HG03442 (cell line): Measurements from ENCODE around the gene CACNB2.

Experiments used
- ATAC-seq: cut with Tn5 transposase; IDR thresholded peaks from one replicate; pipeline ENCODE4 v1.9.1; 2021; ENCODE audit warnings: mild to moderate bottlenecking, moderate library complexity; ENCODE audit not compliant: unreplicated experiment

CACNB2 gene

GRCh38 chr10:18224626-18225445, 84.6 kb downstream of the CACNB2 start:
- no peak for ATAC-seq

DNA sequence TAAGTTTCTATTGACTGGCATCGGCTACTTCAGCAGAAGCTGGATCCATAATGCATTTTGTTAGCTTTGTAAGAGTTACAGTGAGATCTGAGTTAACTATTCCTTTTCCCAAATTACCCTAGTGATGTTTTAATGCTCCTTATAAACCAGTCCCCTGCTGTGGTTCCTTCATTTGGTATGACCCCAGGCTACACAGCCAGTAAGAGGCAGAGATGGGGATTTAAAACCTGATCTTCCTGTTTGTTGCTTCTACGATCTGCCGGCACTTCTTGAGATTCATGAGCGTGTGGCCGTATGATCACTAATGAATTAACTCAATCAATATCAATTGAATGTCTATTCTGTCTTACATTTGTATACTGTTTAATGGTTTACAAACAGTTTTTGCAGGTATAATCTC, 86.1 kb downstream of the CACNB2 start:
- ATAC-seq: no peak

DNA sequence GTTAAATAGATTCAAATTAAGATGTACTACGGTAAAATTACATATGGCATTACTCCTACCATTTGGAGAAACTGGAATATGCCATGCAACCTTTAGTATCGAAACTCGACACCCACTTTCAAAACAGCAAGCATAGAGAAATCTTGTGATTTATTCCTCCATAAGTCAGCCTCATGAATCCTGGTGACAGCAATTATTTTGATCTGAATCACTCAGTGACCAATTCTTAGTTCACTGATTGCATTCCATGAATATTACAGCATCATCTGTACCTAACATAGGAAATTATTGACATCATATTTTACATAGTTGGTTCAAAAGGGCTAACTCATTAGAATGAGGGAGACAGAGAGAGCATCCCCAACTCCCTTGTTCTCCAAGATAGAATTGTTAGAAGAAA, 89.6 kb downstream of the CACNB2 start:
- no peak for ATAC-seq

GRCh38 chr10:18230794-18231193, 90.6 kb downstream of the CACNB2 start:
- ATAC-seq: no peak

- no peak for ATAC-seq
Observed at GRCh38 chr10:18231480-18231879, 91.3 kb downstream of the CACNB2 start.

DNA sequence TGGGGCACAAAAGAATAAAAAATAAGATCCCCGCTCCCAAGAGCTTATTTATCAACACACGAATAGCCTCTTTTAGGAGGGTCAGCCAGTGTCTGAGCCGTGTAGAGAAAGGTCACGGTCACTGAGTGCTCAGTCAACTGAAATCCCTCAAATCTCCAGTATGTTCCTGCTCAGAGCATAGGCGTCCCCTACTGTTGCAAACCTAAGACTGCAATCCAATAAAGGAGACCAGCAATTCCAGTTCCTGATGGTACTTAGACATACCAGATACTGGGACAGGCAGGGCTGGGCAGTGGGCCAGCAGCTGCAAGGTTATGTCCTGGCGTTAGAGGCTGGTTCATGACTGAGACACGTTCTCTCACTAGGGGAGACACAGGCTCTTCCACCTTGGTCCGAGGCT, 93.6 kb downstream of the CACNB2 start:
- no peak for ATAC-seq

GRCh38 chr10:18235477-18235876, 95.3 kb downstream of the CACNB2 start:
- ATAC-seq: no peak

- no peak for ATAC-seq
Observed at GRCh38 chr10:18236756-18237155, 96.5 kb downstream of the CACNB2 start.

GRCh38 chr10:18238870-18239485, 98.8 kb downstream of the CACNB2 start:
- ATAC-seq: no peak

- ATAC-seq: no peak
Observed at GRCh38 chr10:18240185-18240882, 100.1 kb downstream of the CACNB2 start.

GRCh38 chr10:18246967-18247366, 106.7 kb downstream of the CACNB2 start:
- no peak for ATAC-seq

GRCh38 chr10:18252086-18252485, 111.9 kb downstream of the CACNB2 start:
- ATAC-seq: no peak

GRCh38 chr10:18254086-18254485, 113.9 kb downstream of the CACNB2 start:
- ATAC-seq: no peak

DNA sequence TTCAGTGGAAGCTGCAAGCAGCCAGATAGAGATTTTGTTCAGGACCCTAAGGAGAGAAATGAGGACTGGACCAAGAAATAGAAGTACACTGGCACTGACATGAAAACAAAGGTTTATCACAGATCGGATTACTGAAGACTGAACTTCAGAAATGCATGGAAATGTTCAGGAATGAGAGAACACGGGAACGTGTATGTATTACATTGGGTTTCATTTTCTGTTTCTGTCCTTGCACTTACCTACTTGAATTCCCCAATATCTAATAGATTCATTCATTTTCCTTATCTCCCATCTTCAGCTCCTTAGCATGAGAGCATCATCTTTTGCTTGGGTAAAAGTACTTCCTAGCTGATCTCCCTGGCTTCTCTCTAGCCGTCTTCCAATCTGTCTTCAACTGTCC, 114.5 kb downstream of the CACNB2 start:
- no peak for ATAC-seq

DNA sequence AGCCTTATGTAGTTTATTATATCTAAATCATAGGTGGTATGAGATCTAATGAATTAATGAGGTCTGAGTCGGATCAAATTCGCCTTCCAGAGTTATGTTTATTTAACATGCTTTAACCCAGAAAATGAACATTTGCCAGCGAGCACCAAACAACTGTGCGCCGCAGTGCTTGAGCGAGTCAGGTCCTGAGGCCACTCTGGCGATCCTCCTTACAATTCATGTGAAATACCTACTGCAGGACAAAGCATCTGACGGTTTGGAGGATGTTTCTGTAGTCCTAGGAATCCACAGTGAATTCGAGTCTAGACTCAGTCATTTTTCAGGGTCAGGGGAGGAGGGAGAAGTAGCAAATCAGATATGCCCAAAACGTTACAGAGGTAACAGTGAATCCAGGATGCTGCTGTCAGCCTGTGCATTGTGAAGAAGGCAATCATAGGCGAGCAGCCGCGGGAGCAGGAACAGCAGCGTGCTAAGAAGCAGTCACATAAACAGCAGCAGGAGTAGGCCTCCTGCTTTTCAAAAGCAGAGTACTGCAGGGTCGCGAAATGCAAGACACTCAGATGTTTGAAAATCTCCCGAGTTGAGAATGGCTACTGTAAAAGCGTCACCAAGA, 120.2 kb downstream of the CACNB2 start:
- no peak for ATAC-seq

- ATAC-seq: no peak
Observed at GRCh38 chr10:18261063-18261610, 120.9 kb downstream of the CACNB2 start.

GRCh38 chr10:18261768-18262231, 121.6 kb downstream of the CACNB2 start:
- no peak for ATAC-seq

- no peak for ATAC-seq
Observed at GRCh38 chr10:18264466-18265050, 124.3 kb downstream of the CACNB2 start.

GRCh38 chr10:18268005-18268404, 127.8 kb downstream of the CACNB2 start:
- no peak for ATAC-seq

- ATAC-seq: no peak
Observed at GRCh38 chr10:18271491-18271890, 131.3 kb downstream of the CACNB2 start.

- ATAC-seq: no peak
Observed at GRCh38 chr10:18273039-18273438, 132.8 kb downstream of the CACNB2 start.
